Hematopoietic multipotent progenitor cell treated with erythropoietin and hydrocortisone succinate and interleukin-3 and kit ligand, for 6 days (in vitro differentiated cells): ENCODE data around the gene SPARC.

Experiments used
- DNase-seq: peaks from one replicate; pipeline ENCODE4 v3.0.0-alpha.2; 2015

The SPARC gene

GRCh38 chr5:151676719-151677118, 10.0 kb downstream of the SPARC start:
- DNase-seq = no peak

GRCh38 chr5:151676314-151676712, 10.4 kb downstream of the SPARC start:
- no peak for DNase-seq

GRCh38 chr5:151675611-151676313, 11.0 kb downstream of the SPARC start:
- DNase-seq = no peak

GRCh38 chr5:151674626-151675610, 11.8 kb downstream of the SPARC start:
- no peak for DNase-seq

- DNase-seq = no peak
These were observed 13.3 kb downstream of the SPARC start for GRCh38 chr5:151673421-151673820.

GRCh38 chr5:151672516-151672915, 14.2 kb downstream of the SPARC start:
- no peak for DNase-seq

GRCh38 chr5:151671950-151672349, 14.8 kb downstream of the SPARC start:
- no peak for DNase-seq

- no peak for DNase-seq
These were observed 15.6 kb downstream of the SPARC start for GRCh38 chr5:151670953-151671636.

GRCh38 chr5:151670083-151670686, 16.5 kb downstream of the SPARC start:
- DNase-seq = no peak

- no peak for DNase-seq
These were observed 19.6 kb downstream of the SPARC start for GRCh38 chr5:151667083-151667482.

GRCh38 chr5:151665613-151666012, 21.1 kb downstream of the SPARC start:
- DNase-seq = no peak

GRCh38 chr5:151664694-151665585, 21.8 kb downstream of the SPARC start:
- no peak for DNase-seq

- DNase-seq = peak; percentile 46
These were observed 23.0 kb downstream of the SPARC start for GRCh38 chr5:151663617-151664293.

- DNase-seq = no peak
These were observed 23.9 kb downstream of the SPARC start for GRCh38 chr5:151662805-151663204.

GRCh38 chr5:151661968-151662732, 24.6 kb downstream of the SPARC start:
- DNase-seq = no peak

GRCh38 chr5:151660616-151661495, 25.9 kb downstream of the SPARC start:
- no peak for DNase-seq

- peak; percentile 79 for DNase-seq
These were observed 27.5 kb downstream of the SPARC start for GRCh38 chr5:151659001-151659754.

GRCh38 chr5:151657114-151657513, 29.6 kb downstream of the SPARC start:
- no peak for DNase-seq

- DNase-seq = no peak
These were observed 30.4 kb downstream of the SPARC start for GRCh38 chr5:151656311-151656710.
